Suprapubic skin (tissue), 3 donors: Measurements from ENCODE around the gene NDUFS2.

Experiments used
- CTCF ChIP-seq, 2 donors: fragments of 200-600 bp in 1 of 2; fragments of 450-650 bp in 1 of 2; sonication (generic) in 1 of 2; IDR thresholded peaks; one replicate each; pipeline ENCODE4 v1.5.1; 2016 to 2019; ENCODE audit warnings: antibody characterized with exemption in 2 of 2, mild to moderate bottlenecking in 1 of 2, moderate library complexity in 1 of 2
- EP300 ChIP-seq: sonication (generic); formaldehyde crosslinking; IDR thresholded peaks from one replicate; pipeline ENCODE4 v1.6.1; 2017; ENCODE audit warnings: antibody characterized with exemption
- POLR2A ChIP-seq, 2 donors: fragments of 450-650 bp; IDR thresholded peaks; one replicate each; pipeline ENCODE4 v1.6.1; 2017; ENCODE audit warnings: antibody characterized with exemption in 2 of 2, mild to moderate bottlenecking in 2 of 2, moderate library complexity in 2 of 2

- TF ChIP-seq POLR2A (IDR thresholded peaks at IDR 0.05) (no peak), CTCF (IDR thresholded peaks at IDR 0.05) (no peak), EP300 (no peak)
These were observed 20.0 kb upstream of the NDUFS2 start for GRCh38 chr1:161182214-161182613.
